HepG2 (cell line): Measurements from ENCODE around the gene TMEM236.

Source experiments
- CHD4 ChIP-seq: fragments of 200-600 bp; sonication (generic); IDR thresholded peaks from 2 replicates; pipeline ENCODE4 v1.7.0; 2017; ENCODE audit warnings: mild to moderate bottlenecking, low read length, borderline replicate concordance
- GFI1 ChIP-seq: sonication (generic); formaldehyde crosslinking; IDR thresholded peaks from 2 replicates; pipeline ENCODE4 v1.5.0; 2020; ENCODE audit warnings: missing genetic modification reagents, mild to moderate bottlenecking, borderline replicate concordance
- JUNB ChIP-seq: sonication (generic); formaldehyde crosslinking; IDR thresholded peaks from 2 replicates; pipeline ENCODE4 v1.8.0; 2022; ENCODE audit warnings: missing genetic modification reagents, mild to moderate bottlenecking, borderline replicate concordance
- MTA3 ChIP-seq: sonication (generic); formaldehyde crosslinking; IDR thresholded peaks from 2 replicates; pipeline ENCODE4 v1.4.0; 2020; ENCODE audit warnings: missing genetic modification reagents
- NKX3-1 ChIP-seq: sonication (generic); formaldehyde crosslinking; IDR thresholded peaks from 2 replicates; pipeline ENCODE4 v1.5.0; 2020; ENCODE audit warnings: missing genetic modification reagents
- PRPF4 ChIP-seq: fragments of 200-400 bp; formaldehyde crosslinking; IDR thresholded peaks from 2 replicates; pipeline ENCODE4 v1.6.1; 2016; ENCODE audit warnings: low read length, low read depth; ENCODE audit not compliant: poor library complexity, severe bottlenecking
- RAD51 ChIP-seq: fragments of 450-650 bp; IDR thresholded peaks from 2 replicates; pipeline ENCODE4 v1.6.1; 2016; ENCODE audit warnings: borderline replicate concordance
- RNF2 ChIP-seq: fragments of 450-650 bp; conservative IDR thresholded peaks from 2 replicates; pipeline ENCODE4 v1.6.1; 2016; ENCODE audit warnings: low read depth
- SALL2 ChIP-seq: sonication (generic); formaldehyde crosslinking; IDR thresholded peaks from 2 replicates; pipeline ENCODE4 v1.8.1; 2023; ENCODE audit warnings: mild to moderate bottlenecking, missing genetic modification reagents, inconsistent platforms
- SIN3A ChIP-seq: IDR thresholded peaks from 2 replicates; pipeline ENCODE4 v1.6.1; 2011; ENCODE audit warnings: low read depth, mild to moderate bottlenecking, control low read depth, low read length, borderline replicate concordance
- ZNF253 ChIP-seq: sonication (generic); formaldehyde crosslinking; IDR thresholded peaks from 2 replicates; pipeline ENCODE4 v1.8.0; 2022; ENCODE audit warnings: mild to moderate bottlenecking, missing genetic modification reagents, borderline replicate concordance
- ZNF891 ChIP-seq: sonication (generic); formaldehyde crosslinking; IDR thresholded peaks from 2 replicates; pipeline ENCODE4 v1.5.0; 2020; ENCODE audit warnings: mild to moderate bottlenecking, missing genetic modification reagents

DNA sequence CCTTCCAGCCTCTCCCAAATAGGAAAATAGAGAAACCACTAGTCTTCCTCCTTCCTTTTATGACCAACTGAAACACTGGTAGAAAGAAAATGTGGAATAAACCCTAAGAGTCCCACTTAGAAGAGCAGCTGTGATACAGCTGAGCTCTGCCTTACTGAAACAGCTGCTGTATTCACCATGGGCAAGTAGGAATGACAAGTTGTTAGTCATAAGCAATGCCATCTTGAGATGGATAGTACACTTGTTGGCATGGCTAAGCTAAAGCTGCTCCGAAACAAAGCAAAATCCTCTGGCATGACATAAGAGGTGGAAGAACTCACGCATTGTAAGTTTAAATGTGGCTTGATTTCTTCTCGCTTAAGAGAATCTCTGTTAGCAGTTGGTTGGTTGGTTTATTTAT is 48.3 kb upstream of the TMEM236 start:
- TF ChIP-seq SIN3A (no peak), CHD4 (no peak), RAD51 (no peak), GFI1 (CRISPR knock-in tag) (no peak), RNF2 (no peak), MTA3 (CRISPR knock-in tag) (no peak), ZNF891 (CRISPR knock-in tag) (no peak), ZNF253 (no peak), SALL2 (CRISPR knock-in tag) (no peak), PRPF4 (no peak), JUNB (CRISPR knock-in tag) (no peak), NKX3-1 (CRISPR knock-in tag) (no peak)
